SK-N-SH treated with all-trans-retinoic acid at 6 μM for 48 hours (cell line): Measurements from ENCODE around the gene EDEM3.
"Not testable (repeated sequence)": the region's sequence is repeated elsewhere in the genome, so short reads cannot be mapped to it uniquely, and the experiment has no call there.

Experiments used
- ZFP30 ChIP-seq: fragments of 450-650 bp; formaldehyde crosslinking; IDR thresholded peaks from 2 replicates; pipeline ENCODE4 v1.5.0; 2022; ENCODE audit warnings: mild to moderate bottlenecking, moderate library complexity
- ZNF565 ChIP-seq: fragments of 450-650 bp; formaldehyde crosslinking; conservative IDR thresholded peaks from 2 replicates; pipeline ENCODE4 v1.5.0; 2020; ENCODE audit warnings: low read depth, mild to moderate bottlenecking, moderate library complexity

DNA sequence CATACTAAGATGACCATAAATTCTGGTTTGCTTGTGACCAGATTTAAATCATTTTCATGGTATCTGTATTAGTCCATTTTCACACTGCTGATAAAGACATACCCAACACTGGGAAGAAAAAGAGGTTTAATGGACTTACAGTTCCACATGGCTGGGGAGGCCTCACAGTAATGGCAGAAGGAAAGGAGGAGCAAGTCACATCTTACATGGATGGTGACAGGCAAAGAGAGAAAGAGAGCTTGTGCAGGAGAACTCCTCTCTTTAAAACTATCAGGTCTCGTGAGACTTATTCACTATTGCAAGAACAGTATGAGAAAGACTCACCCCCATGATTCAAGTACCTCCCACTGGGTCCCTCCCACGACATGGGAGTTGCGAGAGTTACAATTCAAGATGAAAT lies 8.9 kb upstream of the EDEM3 start:
- TF ChIP-seq ZFP30, ZNF565 (CRISPR knock-in tag): not testable (repeated sequence)
